Jurkat, Clone E6-1 (cell line): Measurements from ENCODE around the gene STK35.
A peak's percentile ranks its signal among the peaks of the same experiment; 100 is the strongest.

Experiments used
- DNase-seq: peaks from one replicate; pipeline ENCODE4 v3.0.0-alpha.2; 2011; ENCODE audit warnings: low read depth, low spot score
- H3K4me3 ChIP-seq: 2 replicates; pipeline ENCODE4 v1.5.1; 2011; ENCODE audit warnings: mild to moderate bottlenecking, low read length, control low read depth, moderate library complexity

STK35 gene

GRCh38 chr20:2102585-2103460 is 1.2 kb downstream of the STK35 start:
- peak overlapping the region; percentile 92 for H3K4me3 ChIP-seq
- DNase-seq, result peak; percentile 81

- DNase-seq, result peak; percentile 48
- H3K4me3 ChIP-seq, result peak overlapping the region; percentile 92
Observed at GRCh38 chr20:2103461-2104153, 2.0 kb downstream of the STK35 start.

GRCh38 chr20:2104236-2104635 is 2.6 kb downstream of the STK35 start:
- H3K4me3 ChIP-seq, result peak overlapping the region; percentile 92

GRCh38 chr20:2108498-2108897 is 6.9 kb downstream of the STK35 start:
- H3K4me3 ChIP-seq, result no peak overlapping the region
- no peak for DNase-seq

More at GRCh38 chr20:2104236-2104635, 2.6 kb downstream of the STK35 start:
- no peak for DNase-seq

GRCh38 chr20:2108987-2109386 is 7.4 kb downstream of the STK35 start:
- H3K4me3 ChIP-seq, result no peak overlapping the region
- DNase-seq, result no peak

- DNase-seq, result no peak
- no peak overlapping the region for H3K4me3 ChIP-seq
Observed at GRCh38 chr20:2109425-2110210, 8.0 kb downstream of the STK35 start.

- no peak for DNase-seq
Observed at GRCh38 chr20:2112910-2113309, 11.3 kb downstream of the STK35 start.

GRCh38 chr20:2114127-2114959 is 12.7 kb downstream of the STK35 start:
- DNase-seq, result no peak
- H3K4me3 ChIP-seq, result no peak overlapping the region

More at GRCh38 chr20:2112910-2113309, 11.3 kb downstream of the STK35 start:
- H3K4me3 ChIP-seq, result no peak overlapping the region

- DNase-seq, result no peak
- no peak overlapping the region for H3K4me3 ChIP-seq
Observed at GRCh38 chr20:2114990-2115681, 13.5 kb downstream of the STK35 start.

GRCh38 chr20:2116170-2116940 is 14.7 kb downstream of the STK35 start:
- H3K4me3 ChIP-seq, result no peak overlapping the region
- DNase-seq, result no peak

- H3K4me3 ChIP-seq, result no peak overlapping the region
- no peak for DNase-seq
Observed at GRCh38 chr20:2118783-2119182, 17.2 kb downstream of the STK35 start.

- no peak overlapping the region for H3K4me3 ChIP-seq
- no peak for DNase-seq
Observed at GRCh38 chr20:2122936-2123335, 21.3 kb downstream of the STK35 start.

- H3K4me3 ChIP-seq, result no peak overlapping the region
- no peak for DNase-seq
Observed at GRCh38 chr20:2123720-2124119, 22.1 kb downstream of the STK35 start.

GRCh38 chr20:2124564-2125213 is 23.1 kb downstream of the STK35 start:
- no peak overlapping the region for H3K4me3 ChIP-seq
- no peak for DNase-seq

GRCh38 chr20:2125474-2126112 is 24.0 kb downstream of the STK35 start:
- no peak for DNase-seq
- H3K4me3 ChIP-seq, result no peak overlapping the region

GRCh38 chr20:2127238-2127637 is 25.6 kb downstream of the STK35 start:
- no peak overlapping the region for H3K4me3 ChIP-seq

GRCh38 chr20:2128542-2128941 is 26.9 kb downstream of the STK35 start:
- H3K4me3 ChIP-seq, result no peak overlapping the region
- no peak for DNase-seq

More at GRCh38 chr20:2127238-2127637, 25.6 kb downstream of the STK35 start:
- DNase-seq, result no peak
